Activated naive CD8-positive, alpha-beta T cell treated with anti-CD3 and anti-CD28 coated beads for 36 hours (primary cell): ENCODE measurements around the gene RNU6-9. TPM values are rescaled to one million over a fixed set of nuclear protein-coding genes. Genes with fewer than 3 reads are reported as not detected.

ENCODE experiments used
- DNase-seq: peaks from one replicate; pipeline ENCODE4 v3.0.0; 2021
- H3K27ac Mint-ChIP-seq: one replicate; pipeline ENCODE4 v1.8.0; 2022; ENCODE audit warnings: mild to moderate bottlenecking, moderate library complexity, mixed read lengths
- H3K27me3 Mint-ChIP-seq: one replicate; pipeline ENCODE4 v1.8.0; 2022; ENCODE audit warnings: mild to moderate bottlenecking, mixed read lengths
- H3K36me3 Mint-ChIP-seq: one replicate; pipeline ENCODE4 v1.8.0; 2021; ENCODE audit warnings: mild to moderate bottlenecking, mixed read lengths
- H3K4me1 Mint-ChIP-seq: one replicate; pipeline ENCODE4 v1.8.0; 2021; ENCODE audit warnings: mixed read lengths
- H3K4me3 Mint-ChIP-seq: one replicate; pipeline ENCODE4 v1.8.0; 2022; ENCODE audit warnings: mild to moderate bottlenecking, moderate library complexity, mixed read lengths
- H3K9me3 Mint-ChIP-seq: one replicate; pipeline ENCODE4 v1.8.0; 2022; ENCODE audit warnings: mixed read lengths
- total RNA-seq, 2 experiments: library from RNA; stranded (reverse); gene quantifications; one replicate each; pipeline ENCODE4 v1.2.3, GENCODE V29; 2021

The RNU6-9 gene
- total RNA-seq, 2 experiments from 2014 or later, result not detected

DNA sequence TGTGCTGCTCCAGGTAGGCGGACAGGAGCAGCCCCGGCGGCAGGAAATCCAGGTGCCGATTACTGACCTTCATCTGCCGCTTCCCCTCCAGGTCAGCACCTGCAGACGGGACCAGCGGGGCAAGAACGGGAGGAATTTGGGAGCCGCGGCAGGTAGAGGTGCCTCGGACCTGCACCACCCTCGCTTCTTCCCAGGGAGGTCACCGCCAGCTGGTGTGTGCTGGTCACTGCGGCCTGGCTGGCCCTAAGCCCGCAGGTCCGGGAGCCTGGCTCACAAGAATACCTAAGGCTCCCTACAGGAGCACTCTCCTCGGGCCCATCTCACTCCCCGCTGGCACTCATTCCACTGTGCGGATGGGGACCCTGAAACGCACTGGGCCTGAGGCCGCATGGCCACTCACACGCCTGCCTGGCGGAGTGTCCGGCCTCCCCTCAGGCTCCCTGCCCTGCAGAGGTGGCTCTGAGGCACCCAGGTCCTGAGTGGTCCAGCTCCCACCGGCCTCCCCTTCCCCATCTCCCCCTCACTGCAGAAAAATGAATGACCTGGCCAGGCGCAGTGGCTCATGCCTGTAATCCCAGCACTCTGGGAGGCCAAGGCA is 4.3 kb downstream of the RNU6-9 start:
- no peak overlapping the region for H3K27ac Mint-ChIP-seq
- H3K36me3 Mint-ChIP-seq, result peaks cover 1% of the 10 kb centered on the region
- peaks cover 5% of the 10 kb centered on the region for H3K27me3 Mint-ChIP-seq
- H3K4me3 Mint-ChIP-seq, result no peak overlapping the region
- H3K9me3 Mint-ChIP-seq, result no peaks in the 10 kb centered on the region
- H3K4me1 Mint-ChIP-seq, result peaks cover 14% of the 10 kb centered on the region
- no peak for DNase-seq

DNA sequence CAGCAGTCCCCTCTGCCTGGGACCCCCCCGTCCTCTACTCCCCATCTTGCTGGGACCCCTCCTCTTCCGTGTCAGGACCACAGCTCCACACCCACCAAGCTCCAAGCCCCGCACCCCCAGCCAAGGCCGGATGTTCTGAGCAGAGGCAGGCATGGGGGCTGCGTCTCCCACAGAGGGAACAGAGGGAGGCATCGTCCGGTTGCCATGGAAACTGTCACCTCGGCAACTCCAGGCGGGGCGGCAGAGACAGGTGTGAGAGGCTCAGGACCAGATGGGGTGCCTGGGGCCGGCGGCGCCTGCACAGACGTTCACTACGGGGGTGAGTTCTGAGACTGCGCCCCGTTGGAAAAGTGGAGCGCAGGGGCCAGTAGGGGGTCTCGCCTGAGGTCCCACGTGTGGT is 5.4 kb downstream of the RNU6-9 start:
- peaks cover 7% of the 10 kb centered on the region for H3K4me1 Mint-ChIP-seq
- H3K36me3 Mint-ChIP-seq, result peaks cover 1% of the 10 kb centered on the region
- H3K4me3 Mint-ChIP-seq, result no peak overlapping the region
- H3K9me3 Mint-ChIP-seq, result no peaks in the 10 kb centered on the region
- peak; percentile 48 for DNase-seq
- peak overlapping the region; percentile 16 for H3K27ac Mint-ChIP-seq
- no peaks in the 10 kb centered on the region for H3K27me3 Mint-ChIP-seq

DNA sequence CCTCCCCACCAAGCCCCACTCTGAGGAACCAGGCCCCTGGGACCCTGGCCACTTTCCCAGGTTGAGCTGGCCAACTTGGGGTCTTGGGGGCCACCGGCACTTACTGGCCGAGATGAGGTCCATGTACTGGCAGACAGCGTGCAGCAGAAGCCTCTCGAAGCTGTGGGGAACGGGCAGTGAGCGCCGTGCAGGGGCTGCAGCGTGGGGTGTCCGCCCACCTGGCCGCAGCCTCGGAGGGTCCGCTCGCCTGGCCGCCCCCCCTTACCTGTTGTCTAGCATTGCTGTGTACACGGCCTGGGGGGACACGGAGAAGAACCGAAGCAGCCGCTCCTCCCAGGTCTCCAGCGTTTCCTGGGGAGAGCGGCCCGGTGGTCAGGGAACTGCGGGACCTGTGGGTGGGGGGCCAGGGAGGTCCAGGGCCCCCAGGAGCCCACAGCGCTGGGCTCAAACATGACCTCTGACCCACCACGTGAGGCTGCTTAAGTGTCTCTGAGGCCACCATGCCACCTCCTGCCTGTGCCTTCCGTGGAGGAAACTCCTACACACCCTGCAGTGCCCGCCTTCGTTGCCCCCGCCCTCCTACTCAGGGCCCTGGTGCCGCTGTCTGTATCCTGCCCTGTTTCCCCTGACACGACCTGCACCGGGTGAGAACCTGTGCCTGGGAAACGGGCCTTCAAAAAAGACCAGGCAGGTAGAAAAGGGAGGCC is 6.2 kb downstream of the RNU6-9 start:
- H3K36me3 Mint-ChIP-seq, result peaks cover 1% of the 10 kb centered on the region

DNA sequence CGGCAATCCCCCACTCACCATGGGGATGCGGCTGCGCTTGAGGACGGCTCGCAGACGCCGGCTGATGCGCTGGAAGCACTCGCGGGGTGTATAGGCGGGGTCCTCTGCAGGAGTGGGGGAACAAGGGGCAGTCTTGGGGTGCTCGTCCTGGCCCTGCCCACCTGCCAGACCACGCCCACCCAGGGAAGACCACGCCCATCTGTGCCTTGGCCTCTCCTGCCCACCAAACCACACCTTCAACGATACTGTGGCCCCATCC is 6.7 kb downstream of the RNU6-9 start:
- Mint-ChIP-seq H3K36me3 (peaks cover 1% of the 10 kb centered on the region), H3K27ac (no peak overlapping the region), H3K27me3 (no peaks in the 10 kb centered on the region), H3K9me3 (no peaks in the 10 kb centered on the region), H3K4me1 (peaks cover 10% of the 10 kb centered on the region), H3K4me3 (no peak overlapping the region)
- no peak for DNase-seq

More for the DNA sequence above, 6.2 kb downstream of the RNU6-9 start:
- Mint-ChIP-seq H3K27ac (no peak overlapping the region), H3K4me1 (peaks cover 10% of the 10 kb centered on the region), H3K9me3 (no peaks in the 10 kb centered on the region), H3K27me3 (no peaks in the 10 kb centered on the region), H3K4me3 (no peak overlapping the region)
- no peak for DNase-seq

DNA sequence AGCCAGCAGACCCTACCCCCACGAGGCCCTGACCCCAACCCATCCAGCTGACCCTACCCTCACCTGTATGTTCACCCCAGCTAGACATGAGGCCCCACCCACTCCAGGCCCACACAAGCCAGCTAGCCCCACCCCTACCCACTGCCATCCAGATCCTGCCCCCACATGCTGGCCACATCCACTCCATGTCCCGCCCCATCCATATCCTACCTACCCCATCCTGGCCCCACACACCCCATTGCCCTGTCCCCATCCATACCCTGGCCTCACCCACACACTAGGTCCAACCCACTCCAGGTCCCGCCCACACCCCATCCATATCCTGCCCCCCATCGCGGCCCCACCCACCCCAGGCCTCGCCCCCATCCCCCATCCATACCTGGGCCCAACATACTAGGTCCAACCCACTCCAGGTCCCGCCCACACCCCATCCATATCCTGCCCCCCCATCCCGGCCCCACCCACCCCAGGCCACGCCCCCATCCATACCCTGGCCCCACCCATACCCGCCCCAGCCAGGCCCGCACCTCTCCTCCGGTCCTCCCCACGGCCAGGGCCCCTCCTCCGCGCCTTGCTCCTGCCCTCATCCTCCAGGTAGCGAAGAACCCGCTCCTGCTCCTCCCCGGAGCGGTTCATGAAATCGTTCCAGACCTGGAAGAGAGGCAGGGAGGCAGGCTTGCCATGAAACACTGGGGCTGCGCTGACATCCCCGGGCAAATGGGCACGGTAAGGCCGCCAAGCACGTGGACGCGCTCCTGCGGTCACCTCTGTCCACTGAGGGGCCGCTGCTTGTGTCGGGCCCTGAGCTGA is 7.2 kb downstream of the RNU6-9 start:
- H3K27me3 Mint-ChIP-seq, result no peaks in the 10 kb centered on the region

DNA sequence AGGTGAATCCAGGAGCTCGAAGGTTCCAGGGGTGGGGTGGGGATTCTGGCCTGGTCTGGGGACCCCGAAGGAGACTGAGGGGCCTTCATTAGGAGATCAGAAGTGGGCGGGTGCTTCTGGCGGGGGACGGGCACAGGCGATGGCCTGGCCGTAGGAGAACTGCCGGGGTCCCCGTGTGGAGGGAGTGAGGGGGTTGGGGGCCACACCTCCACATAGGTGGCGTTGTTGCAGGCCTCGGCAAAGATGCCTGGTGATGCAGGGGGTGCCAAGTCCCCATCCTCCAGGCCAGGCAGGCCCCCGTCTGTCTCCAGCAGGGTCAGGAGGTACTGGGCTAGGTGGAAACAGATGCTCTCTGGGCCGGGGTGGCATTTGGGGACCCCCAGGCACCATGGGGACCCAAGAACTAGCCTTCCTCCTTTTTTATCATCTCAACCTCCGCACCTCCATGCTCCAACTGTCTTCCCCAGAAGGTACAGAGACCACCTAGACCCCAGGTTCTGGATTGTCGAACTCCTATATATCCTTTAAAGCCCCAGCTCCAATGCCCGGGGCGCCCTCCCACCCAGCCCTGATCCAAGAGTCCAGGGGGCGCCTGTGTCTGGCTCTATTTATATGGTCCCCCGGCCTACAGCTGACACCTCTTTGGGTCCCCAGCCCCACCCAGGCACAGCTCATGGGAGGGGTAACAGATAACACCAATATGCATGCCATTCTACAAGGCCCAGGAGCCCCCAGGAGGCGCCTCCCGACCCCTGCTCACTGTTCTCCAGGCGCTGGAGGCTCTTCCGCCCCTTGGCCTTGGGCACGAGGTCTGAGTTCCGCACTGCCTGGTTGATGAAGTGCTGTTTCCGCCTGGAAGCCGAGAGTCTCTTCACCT is 8.2 kb downstream of the RNU6-9 start:
- no peaks in the 10 kb centered on the region for H3K27me3 Mint-ChIP-seq
- no peaks in the 10 kb centered on the region for H3K9me3 Mint-ChIP-seq
- H3K27ac Mint-ChIP-seq, result no peak overlapping the region
- H3K4me3 Mint-ChIP-seq, result no peak overlapping the region
- H3K4me1 Mint-ChIP-seq, result peaks cover 17% of the 10 kb centered on the region
- DNase-seq, result no peak
- H3K36me3 Mint-ChIP-seq, result peaks cover 3% of the 10 kb centered on the region

More for the DNA sequence above, 7.2 kb downstream of the RNU6-9 start:
- no peak overlapping the region for H3K4me3 Mint-ChIP-seq
- no peaks in the 10 kb centered on the region for H3K9me3 Mint-ChIP-seq
- peaks cover 1% of the 10 kb centered on the region for H3K36me3 Mint-ChIP-seq
- H3K27ac Mint-ChIP-seq, result no peak overlapping the region
- DNase-seq, result no peak
- H3K4me1 Mint-ChIP-seq, result peaks cover 11% of the 10 kb centered on the region

DNA sequence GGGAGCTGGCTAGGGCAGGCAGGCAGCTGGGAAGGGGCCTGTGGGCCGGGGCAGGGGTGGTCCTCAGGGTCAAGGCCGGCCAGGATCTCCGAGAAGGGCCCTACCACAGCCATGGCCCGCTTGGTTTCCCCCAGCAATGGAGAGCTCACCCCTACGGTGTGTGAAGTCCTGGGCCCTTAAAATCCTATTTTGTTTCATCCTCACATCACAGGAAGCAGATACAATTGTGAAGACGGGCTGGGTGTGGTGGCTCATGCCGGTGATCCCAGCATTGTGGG is 8.7 kb downstream of the RNU6-9 start:
- Mint-ChIP-seq H3K36me3 (peaks cover 3% of the 10 kb centered on the region), H3K27ac (no peak overlapping the region), H3K27me3 (no peaks in the 10 kb centered on the region), H3K4me1 (peaks cover 23% of the 10 kb centered on the region), H3K4me3 (no peak overlapping the region), H3K9me3 (no peaks in the 10 kb centered on the region)
- DNase-seq, result no peak

DNA sequence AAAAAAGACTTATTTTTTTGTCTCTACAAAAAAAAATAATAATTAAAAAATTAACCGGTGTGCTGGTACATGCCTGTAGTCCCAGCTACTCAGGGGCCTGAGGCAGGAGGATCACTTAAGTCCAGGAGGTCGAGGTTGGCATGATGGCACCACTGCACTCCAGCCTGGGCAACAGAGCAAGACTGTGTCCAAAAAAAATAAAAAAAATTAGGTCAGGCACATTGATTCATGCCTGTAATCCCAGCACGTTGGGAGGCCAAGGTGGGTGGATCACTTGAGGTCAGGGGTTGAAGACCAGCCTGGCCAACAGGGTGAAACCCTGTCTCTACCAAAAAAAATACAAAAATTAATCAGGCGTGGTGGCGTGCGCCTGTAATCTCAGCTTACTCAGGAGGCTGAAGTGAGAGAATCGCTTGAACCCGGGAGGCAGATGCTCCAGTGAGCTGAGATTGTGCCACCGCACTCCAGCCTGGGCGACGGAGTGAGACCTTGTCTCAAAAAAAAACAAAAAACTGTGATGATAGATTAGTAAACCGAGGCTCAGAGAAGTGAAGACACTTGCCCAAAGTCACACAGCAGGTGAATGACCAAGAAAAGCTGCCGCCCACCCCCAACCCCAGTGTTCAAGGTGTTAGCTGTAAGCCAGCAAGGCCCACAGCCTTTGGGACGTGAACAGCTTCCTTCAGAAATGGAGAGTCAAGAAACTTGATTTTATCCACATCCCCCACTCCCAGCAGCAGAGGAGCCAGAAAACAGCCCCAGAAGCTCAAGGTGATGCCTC is 9.4 kb downstream of the RNU6-9 start:
- H3K27me3 Mint-ChIP-seq, result no peaks in the 10 kb centered on the region
- H3K4me1 Mint-ChIP-seq, result peaks cover 29% of the 10 kb centered on the region
- peaks cover 3% of the 10 kb centered on the region for H3K36me3 Mint-ChIP-seq
- no peak overlapping the region for H3K27ac Mint-ChIP-seq
- no peak for DNase-seq
- no peak overlapping the region for H3K4me3 Mint-ChIP-seq
- H3K9me3 Mint-ChIP-seq, result no peaks in the 10 kb centered on the region

DNA sequence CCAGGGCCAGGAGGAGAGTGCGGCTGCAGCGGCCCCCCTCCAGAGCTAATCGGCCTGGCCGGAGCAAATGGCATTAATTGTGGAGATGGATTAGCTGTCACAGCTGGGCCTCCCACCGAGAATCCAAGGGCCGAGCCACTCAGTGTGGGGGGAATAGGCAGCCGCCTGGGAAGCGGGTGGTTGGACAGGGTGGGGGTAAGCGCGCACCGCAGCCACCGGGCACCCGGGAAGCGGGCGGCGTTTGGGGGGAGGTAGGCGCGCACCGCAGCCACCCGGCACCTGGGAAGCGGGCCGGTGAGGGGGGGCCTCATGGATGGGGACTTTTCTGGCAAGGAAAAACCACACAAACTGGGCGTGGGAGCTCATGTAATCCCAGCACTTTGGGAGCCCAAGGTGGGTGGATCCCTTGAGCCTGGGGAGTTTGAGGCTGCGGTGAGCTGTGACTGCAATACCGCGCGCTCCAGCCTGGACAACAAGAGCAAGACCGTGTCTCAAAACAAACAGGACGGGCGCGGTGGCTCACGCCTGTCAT is 10.0 kb downstream of the RNU6-9 start:
- DNase-seq, result no peak
- H3K4me3 Mint-ChIP-seq, result no peak overlapping the region
- H3K9me3 Mint-ChIP-seq, result no peaks in the 10 kb centered on the region
- H3K27ac Mint-ChIP-seq, result no peak overlapping the region
- peaks cover 30% of the 10 kb centered on the region for H3K4me1 Mint-ChIP-seq
- H3K36me3 Mint-ChIP-seq, result peaks cover 4% of the 10 kb centered on the region
- H3K27me3 Mint-ChIP-seq, result no peaks in the 10 kb centered on the region

DNA sequence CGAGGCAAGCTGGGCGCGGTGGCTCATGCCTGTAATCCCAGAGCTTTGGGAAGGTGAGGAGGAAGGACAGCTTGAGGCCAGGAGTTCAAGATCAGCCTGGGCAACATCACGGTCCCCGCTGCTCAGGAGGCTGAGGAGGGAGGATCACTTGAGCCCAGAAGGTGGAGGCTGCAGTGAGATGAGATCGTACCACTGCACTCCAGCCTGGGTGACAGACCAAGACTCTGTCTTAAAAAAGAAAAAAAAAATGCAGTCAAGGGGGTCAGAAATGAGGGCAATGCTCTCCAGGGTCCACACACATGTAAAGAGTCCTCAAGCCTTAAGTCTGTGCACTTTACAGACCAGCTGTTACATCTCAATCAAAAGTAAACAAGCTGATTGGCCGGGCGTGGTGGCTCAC is 11.3 kb downstream of the RNU6-9 start:
- Mint-ChIP-seq H3K4me3 (no peak overlapping the region), H3K27ac (no peak overlapping the region), H3K9me3 (no peaks in the 10 kb centered on the region), H3K36me3 (peaks cover 7% of the 10 kb centered on the region), H3K4me1 (peaks cover 42% of the 10 kb centered on the region), H3K27me3 (no peaks in the 10 kb centered on the region)
- no peak for DNase-seq

DNA sequence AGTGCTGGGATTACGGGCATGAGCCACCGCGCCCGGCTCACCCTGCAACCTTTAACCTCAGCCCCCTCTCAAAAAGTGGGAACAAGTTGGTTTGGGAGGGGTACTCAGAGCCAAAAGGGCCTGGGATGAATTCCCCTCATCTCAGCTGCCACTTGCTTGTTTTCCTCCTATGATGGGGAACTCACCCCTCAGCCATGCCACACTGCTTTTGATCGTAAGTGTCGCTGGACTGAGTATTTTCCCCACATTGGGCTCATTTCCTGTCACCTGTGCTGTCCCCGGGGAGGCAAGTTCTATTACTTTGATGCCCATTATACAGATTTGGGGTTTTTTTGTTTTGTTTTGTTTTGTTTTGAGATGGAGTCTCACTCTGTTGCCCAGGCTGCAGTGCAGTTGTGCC is 13.2 kb downstream of the RNU6-9 start:
- H3K27ac Mint-ChIP-seq, result peak overlapping the region; percentile 85
- no peak for DNase-seq
- peak overlapping the region; percentile 12 for H3K4me3 Mint-ChIP-seq
- peaks cover 48% of the 10 kb centered on the region for H3K4me1 Mint-ChIP-seq
- H3K9me3 Mint-ChIP-seq, result no peaks in the 10 kb centered on the region
- no peaks in the 10 kb centered on the region for H3K27me3 Mint-ChIP-seq
- peaks cover 18% of the 10 kb centered on the region for H3K36me3 Mint-ChIP-seq

DNA sequence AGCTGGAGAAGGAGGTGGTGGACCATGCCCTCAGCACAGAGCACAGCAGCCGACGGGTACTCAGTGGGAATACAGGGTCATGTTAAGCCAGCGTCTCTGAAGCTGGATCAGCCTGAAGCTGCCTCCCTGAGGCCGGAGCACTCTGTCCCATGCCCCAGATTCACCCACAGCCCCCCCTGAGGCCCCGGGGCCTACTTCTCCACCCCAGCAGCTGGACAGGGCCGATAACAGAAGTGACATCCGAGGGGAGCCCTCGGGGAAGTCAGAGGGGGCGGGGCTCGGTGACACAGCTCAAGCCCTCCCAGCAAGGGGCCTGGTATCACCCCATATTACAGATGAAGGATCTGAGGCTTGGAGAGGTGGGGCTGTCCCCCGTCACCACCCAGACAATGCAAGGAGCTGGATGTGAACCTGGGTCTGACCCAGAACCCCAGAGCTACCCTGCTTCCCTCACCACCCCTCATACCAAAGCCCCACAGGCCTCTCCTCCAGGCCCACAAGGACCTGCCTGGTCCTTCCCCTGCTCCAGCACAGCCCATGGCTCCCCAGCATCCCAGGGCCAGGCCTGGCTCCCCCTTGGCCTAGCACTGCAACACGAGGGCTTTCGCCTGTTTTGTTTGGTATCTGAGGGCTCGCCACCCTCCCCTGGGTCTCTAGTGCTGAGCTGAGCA is 14.0 kb downstream of the RNU6-9 start:
- Mint-ChIP-seq H3K27ac (peak overlapping the region; percentile 85), H3K9me3 (no peaks in the 10 kb centered on the region), H3K27me3 (no peaks in the 10 kb centered on the region), H3K36me3 (peaks cover 18% of the 10 kb centered on the region), H3K4me1 (peaks cover 47% of the 10 kb centered on the region), H3K4me3 (peak overlapping the region; percentile 10)
- DNase-seq, result peak; percentile 67

DNA sequence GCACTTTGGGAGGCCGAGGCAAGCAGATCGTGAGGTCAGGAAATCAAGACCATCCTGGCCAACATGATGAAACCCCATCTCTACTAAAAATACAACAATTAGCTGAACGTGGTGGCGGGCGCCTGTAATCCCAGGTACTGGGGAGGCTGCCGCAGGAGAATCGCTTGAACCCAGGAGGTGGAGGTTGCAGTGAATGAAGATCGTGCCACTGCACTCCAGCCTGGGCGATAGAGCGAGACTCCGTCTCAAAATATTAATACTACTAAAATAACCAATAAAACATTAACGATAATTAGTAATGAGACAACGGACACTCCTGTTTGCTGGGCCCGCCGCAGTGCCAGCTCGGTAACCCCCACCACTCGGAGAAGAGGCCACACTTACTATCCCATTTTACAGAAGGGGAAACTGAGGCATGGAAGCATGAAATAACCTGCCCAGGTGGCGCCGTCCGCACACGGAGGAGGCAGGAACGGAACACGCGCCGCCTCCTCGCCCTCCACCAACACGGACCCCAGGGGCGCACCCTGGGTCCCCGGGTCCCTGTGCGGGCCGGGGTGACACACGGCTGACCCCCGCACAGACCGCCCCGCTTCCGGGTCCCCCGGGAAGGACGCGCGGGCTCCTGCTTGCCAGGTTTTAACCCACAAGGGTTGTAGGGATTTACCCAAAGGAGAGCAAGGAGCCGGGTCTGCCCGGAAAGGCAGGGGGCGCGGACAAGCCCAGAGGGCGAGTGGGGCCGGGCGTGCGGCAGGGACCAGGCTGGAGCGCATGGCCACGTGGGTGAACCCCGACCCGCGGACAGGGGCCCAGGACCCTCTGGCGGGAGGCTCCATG is 18.1 kb downstream of the RNU6-9 start:
- Mint-ChIP-seq H3K36me3 (peaks cover 17% of the 10 kb centered on the region), H3K4me3 (peak overlapping the region; percentile 65), H3K27me3 (no peaks in the 10 kb centered on the region), H3K4me1 (peaks cover 36% of the 10 kb centered on the region), H3K27ac (peak overlapping the region; percentile 68), H3K9me3 (no peaks in the 10 kb centered on the region)
- DNase-seq, result no peak
